Keratinocyte (primary cell): ENCODE measurements around the gene TACC2. TPM values are rescaled to one million over a fixed set of nuclear protein-coding genes. Genes with fewer than 3 reads are reported as not detected.

ENCODE experiments used
- DNase-seq: peaks from one replicate; pipeline ENCODE4 v3.0.0-alpha.2; 2011; ENCODE audit warnings: low read depth, missing footprints, low spot score
- FAIRE-seq: peaks from 2 replicates; lab custom pipeline; 2011; peaks lifted over from hg19 to GRCh38; lab: Jason Lieb, UNC
- H2AFZ ChIP-seq: 2 replicates; pipeline ENCODE4 v1.6.0; 2012; ENCODE audit warnings: low read length, control low read depth, inconsistent platforms; ENCODE audit not compliant: control insufficient read depth
- H3K27ac ChIP-seq: 2 replicates; pipeline ENCODE4 v1.5.1; 2011; ENCODE audit warnings: low read length; ENCODE audit not compliant: control insufficient read depth, insufficient read depth
- H3K27me3 ChIP-seq: 3 replicates; pipeline ENCODE4 v1.6.0; 2011; ENCODE audit warnings: low read length; ENCODE audit not compliant: control insufficient read depth, insufficient read depth; ENCODE audit errors: extremely low read depth
- H3K36me3 ChIP-seq, 2 experiments: 2 replicates in 1 of 2; 3 replicates in 1 of 2; pipeline ENCODE4 v1.5.1; 2011; ENCODE audit warnings: low read length in 2 of 2, mild to moderate bottlenecking in 1 of 2; ENCODE audit not compliant: control insufficient read depth in 2 of 2, insufficient read depth in 2 of 2; ENCODE audit errors: extremely low read depth in 1 of 2
- H3K4me1 ChIP-seq: 3 replicates; pipeline ENCODE4 v1.5.1; 2011; ENCODE audit warnings: low read length; ENCODE audit not compliant: control insufficient read depth, insufficient read depth; ENCODE audit errors: extremely low read depth
- H3K4me2 ChIP-seq: 3 replicates; pipeline ENCODE4 v1.6.0; 2011; ENCODE audit warnings: low read depth, low read length; ENCODE audit not compliant: control insufficient read depth, insufficient read depth; ENCODE audit errors: extremely low read depth
- H3K4me3 ChIP-seq, 3 experiments: fragments of 200-600 bp in 1 of 3; sonication (generic) in 1 of 3; 2 replicates in 2 of 3; 3 replicates in 1 of 3; pipeline ENCODE4 v1.5.1; 2011 to 2016; ENCODE audit warnings: low read length in 3 of 3, mild to moderate bottlenecking in 3 of 3, control low read depth in 2 of 3, inconsistent platforms in 1 of 3, low read depth in 1 of 3, mixed read lengths in 1 of 3, mixed run types in 1 of 3, moderate library complexity in 1 of 3; ENCODE audit not compliant: control insufficient read depth in 2 of 3, insufficient read depth in 2 of 3; ENCODE audit errors: extremely low read depth in 1 of 3
- H3K79me2 ChIP-seq: 2 replicates; pipeline ENCODE4 v1.6.0; 2012; ENCODE audit warnings: low read length; ENCODE audit not compliant: control insufficient read depth, insufficient read depth
- H3K9ac ChIP-seq: 3 replicates; pipeline ENCODE4 v1.6.0; 2011; ENCODE audit warnings: low read length; ENCODE audit not compliant: control insufficient read depth, insufficient read depth; ENCODE audit errors: extremely low read depth
- H3K9me1 ChIP-seq: 3 replicates; pipeline ENCODE4 v1.6.0; 2011; ENCODE audit warnings: low read length; ENCODE audit not compliant: control insufficient read depth, insufficient read depth; ENCODE audit errors: extremely low read depth
- H3K9me3 ChIP-seq: 2 replicates; pipeline ENCODE4 v1.5.1; 2012; ENCODE audit warnings: low read depth, low read length; ENCODE audit not compliant: control insufficient read depth
- H4K20me1 ChIP-seq: 3 replicates; pipeline ENCODE4 v1.6.0; 2011; ENCODE audit warnings: low read length; ENCODE audit not compliant: control insufficient read depth, insufficient read depth; ENCODE audit errors: extremely low read depth
- EZH2 ChIP-seq: IDR thresholded peaks from one replicate; pipeline ENCODE4 v1.6.1; 2012; ENCODE audit warnings: inconsistent platforms, mild to moderate bottlenecking, low read length, moderate library complexity
- dilution Hi-C: fragments of 300-500 bp; cut with MboI; formaldehyde crosslinking; loops from one replicate; pipeline ENCODE4 v1.7.0; 2020; ENCODE audit warnings: low sequenced_read_pairs; ENCODE audit not compliant: extremely low pct_ligation_motif_present
- polyA plus RNA-seq, 5 experiments: library from polyadenylated mRNA; depleted of rRNA in 3 of 5; stranded (reverse) in 3 of 5; stranded (forward) in 1 of 5; unstranded in 1 of 5; fragments of >200 nt; gene quantifications; 1 replicate in 1 of 5; 2 replicates in 3 of 5; 3 replicates in 1 of 5; pipeline versions ENCODE4 v1.2.1 to v1.2.3, GENCODE V29; 2011 to 2012; ENCODE audit warnings: missing spikeins in 2 of 5, low read depth in 1 of 5, low replicate concordance in 1 of 5
- TF ChIP-seq, protein P1 (sequence below), 3 experiments: IDR thresholded peaks in 1 of 3; conservative IDR thresholded peaks in 1 of 3; optimal IDR thresholded peaks in 1 of 3; 2 replicates in 2 of 3; 3 replicates in 1 of 3; pipeline versions ENCODE3 to v1.5.1; 2011; ENCODE audit warnings: low read length in 3 of 3, mild to moderate bottlenecking in 3 of 3, moderate library complexity in 2 of 3, control low read depth in 1 of 3, inconsistent platforms in 1 of 3; ENCODE audit not compliant: insufficient read depth in 2 of 3; ENCODE audit errors: extremely low read depth in 1 of 3

TACC2 gene
- polyA plus RNA-seq, 1 donor (not counting 4 experiments of a cell fraction or from before 2014, with no cell fraction given) = 12.8 TPM

DNA sequence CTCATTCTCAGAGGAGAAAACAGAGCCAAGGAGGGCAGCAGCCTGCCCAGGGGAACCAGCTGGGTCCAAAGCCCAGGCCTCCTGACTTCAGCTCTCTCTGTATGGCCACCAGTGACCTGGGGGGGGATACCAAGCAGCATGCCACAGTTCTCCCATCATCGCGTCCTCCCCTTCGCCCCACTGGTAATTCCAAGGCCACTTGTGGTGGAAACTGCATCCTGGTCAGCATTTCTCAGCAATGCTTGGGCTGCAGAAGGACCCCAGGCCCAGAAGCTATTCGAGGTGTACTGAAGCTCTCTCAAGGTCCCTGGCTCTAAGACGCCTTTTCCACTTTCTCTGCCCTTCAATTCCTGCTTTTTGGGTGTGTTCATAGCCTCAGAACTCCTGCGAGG, 309.2 kb downstream of the TACC2 start:
- no peak for TF ChIP-seq EZH2
- TF ChIP-seq, protein P1, sequence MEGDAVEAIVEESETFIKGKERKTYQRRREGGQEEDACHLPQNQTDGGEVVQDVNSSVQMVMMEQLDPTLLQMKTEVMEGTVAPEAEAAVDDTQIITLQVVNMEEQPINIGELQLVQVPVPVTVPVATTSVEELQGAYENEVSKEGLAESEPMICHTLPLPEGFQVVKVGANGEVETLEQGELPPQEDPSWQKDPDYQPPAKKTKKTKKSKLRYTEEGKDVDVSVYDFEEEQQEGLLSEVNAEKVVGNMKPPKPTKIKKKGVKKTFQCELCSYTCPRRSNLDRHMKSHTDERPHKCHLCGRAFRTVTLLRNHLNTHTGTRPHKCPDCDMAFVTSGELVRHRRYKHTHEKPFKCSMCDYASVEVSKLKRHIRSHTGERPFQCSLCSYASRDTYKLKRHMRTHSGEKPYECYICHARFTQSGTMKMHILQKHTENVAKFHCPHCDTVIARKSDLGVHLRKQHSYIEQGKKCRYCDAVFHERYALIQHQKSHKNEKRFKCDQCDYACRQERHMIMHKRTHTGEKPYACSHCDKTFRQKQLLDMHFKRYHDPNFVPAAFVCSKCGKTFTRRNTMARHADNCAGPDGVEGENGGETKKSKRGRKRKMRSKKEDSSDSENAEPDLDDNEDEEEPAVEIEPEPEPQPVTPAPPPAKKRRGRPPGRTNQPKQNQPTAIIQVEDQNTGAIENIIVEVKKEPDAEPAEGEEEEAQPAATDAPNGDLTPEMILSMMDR (optimal IDR thresholded peaks at IDR 0.05 in 1 of 3, IDR thresholded peaks at IDR 0.05 in 1 of 3, conservative IDR thresholded peaks at IDR 0.05 in 1 of 3; ENCODE audit: extremely low read depth in 1 of 3, insufficient read depth in 2 of 3, low read length in 3 of 3) = no peak
- dilution Hi-C loops = no loop called here
- Histone ChIP-seq H4K20me1 (no peaks in the 10 kb centered on the region), H3K9me3 (no peaks in the 10 kb centered on the region), H3K79me2 (no peaks in the 10 kb centered on the region), H3K27me3 (no peaks in the 10 kb centered on the region), H3K36me3 (no peaks in the 10 kb centered on the region), H3K27ac (no peak overlapping the region), H3K4me2 (no peak overlapping the region), H3K9me1 (no peaks in the 10 kb centered on the region), H3K4me3 (no peak overlapping the region), H3K4me1 (peaks cover 30% of the 10 kb centered on the region), H3K9ac (no peak overlapping the region), H2AFZ (no peak overlapping the region)
- no peak for DNase-seq
- no peak for FAIRE-seq

DNA sequence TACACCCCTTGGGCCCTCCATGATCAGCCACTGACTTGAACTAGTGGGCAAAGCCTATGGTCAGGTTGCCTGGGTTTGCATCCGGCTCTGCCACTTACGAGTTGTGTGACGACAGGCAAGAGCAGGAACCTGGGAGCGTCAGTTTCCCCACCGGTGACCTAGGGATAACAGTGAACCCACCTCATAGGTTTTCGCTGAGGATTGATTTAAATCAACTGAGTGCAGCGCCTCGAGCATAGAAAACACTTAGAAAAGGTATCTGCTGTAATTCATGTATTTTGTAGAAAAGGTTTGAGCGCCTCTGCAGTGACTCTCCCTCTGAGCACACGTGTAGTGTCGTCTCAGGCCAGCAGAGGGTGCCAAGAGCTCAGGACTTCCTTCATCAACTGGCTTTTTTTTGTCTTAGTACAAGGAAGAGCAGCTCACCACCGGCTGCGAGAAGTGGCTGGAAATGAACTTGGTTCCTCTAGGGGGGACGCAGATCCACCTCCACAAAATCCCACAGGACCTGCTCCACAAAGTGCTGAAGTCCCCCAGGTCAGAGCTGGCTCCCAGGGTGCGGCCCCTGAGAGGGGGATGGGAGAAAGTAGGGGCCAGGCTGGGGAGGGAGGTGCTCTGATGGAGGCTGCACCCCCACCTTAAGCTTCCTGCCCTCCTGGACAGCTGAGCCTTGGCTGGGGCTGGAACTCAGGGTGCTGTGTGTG, 309.8 kb downstream of the TACC2 start:
- H3K9me3 ChIP-seq = no peaks in the 10 kb centered on the region
- peaks cover 24% of the 10 kb centered on the region for H3K4me1 ChIP-seq
- peak overlapping the region; percentile 21 for H2AFZ ChIP-seq
- TF ChIP-seq EZH2 = no peak
- TF ChIP-seq, protein P1 (optimal IDR thresholded peaks at IDR 0.05 in 1 of 3, IDR thresholded peaks at IDR 0.05 in 1 of 3, conservative IDR thresholded peaks at IDR 0.05 in 1 of 3; ENCODE audit: extremely low read depth in 1 of 3, insufficient read depth in 2 of 3, low read length in 3 of 3) = peak; percentile 91 to 96 (median 91)
- no peaks in the 10 kb centered on the region for H4K20me1 ChIP-seq
- DNase-seq (no peak), FAIRE-seq (peak; percentile 93)
- H3K27me3 ChIP-seq = no peaks in the 10 kb centered on the region
- peak overlapping the region; percentile 22 for H3K4me2 ChIP-seq
- dilution Hi-C loops = no loop called here
- H3K9me1 ChIP-seq = no peaks in the 10 kb centered on the region
- H3K4me3 ChIP-seq = peak overlapping the region in 1 of 3 experiments; percentile 6
- no peaks in the 10 kb centered on the region for H3K79me2 ChIP-seq
- peak overlapping the region; percentile 26 for H3K9ac ChIP-seq
- no peaks in the 10 kb centered on the region for H3K36me3 ChIP-seq
- no peak overlapping the region for H3K27ac ChIP-seq
